HK-2 (cell line): ENCODE data around the gene CD200R1L.

Experiments
- DNase-seq: peaks from one replicate; pipeline ENCODE4 v3.0.0-alpha.2; 2018; ENCODE audit not compliant: unreplicated experiment

The CD200R1L gene

DNA sequence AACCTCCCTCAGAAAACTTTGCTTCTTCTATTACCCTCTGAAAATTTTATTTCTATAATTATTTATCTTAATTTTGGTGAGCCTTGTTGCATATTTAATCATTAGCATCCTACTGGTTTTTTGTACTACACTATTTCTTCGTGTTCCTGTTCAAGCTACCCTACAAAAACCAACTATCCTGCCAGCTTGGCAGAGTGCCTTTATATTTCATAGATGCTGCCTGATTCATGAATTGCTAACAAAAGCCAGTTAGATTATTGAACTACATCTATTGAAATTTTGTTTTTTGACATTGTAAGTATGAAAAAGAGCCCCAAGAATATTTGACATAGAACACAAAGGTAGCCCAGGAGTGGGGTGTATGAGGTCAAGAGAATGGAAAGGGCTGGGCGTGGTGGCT is 78.9 kb downstream of the CD200R1L start:
- no peak for DNase-seq

DNA sequence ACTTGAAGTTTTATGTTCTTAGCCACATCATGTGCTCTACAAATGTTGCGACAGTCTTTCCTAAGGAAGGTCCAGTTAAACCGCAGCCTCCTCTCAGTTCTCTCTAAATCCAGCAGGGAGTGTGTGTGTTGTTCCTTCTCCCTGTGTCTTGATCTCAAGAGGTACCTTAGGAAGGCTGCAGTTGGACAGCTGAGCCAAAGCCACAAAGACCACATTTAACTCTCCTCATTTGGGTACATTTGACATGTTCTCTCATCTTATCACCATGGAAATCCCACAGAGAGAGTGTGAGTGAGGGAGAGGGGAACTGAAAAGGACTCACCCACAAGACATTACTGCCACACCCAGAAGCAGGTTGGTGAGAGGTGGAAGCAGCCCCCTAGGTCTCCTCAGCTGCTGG is 79.5 kb downstream of the CD200R1L start:
- DNase-seq, result no peak
